Heart left ventricle (tissue), 13 donors: ENCODE data around the gene SLC2A9.

Experiments used
- POLR2A ChIP-seq, 2 donors: fragments of 450-650 bp; IDR thresholded peaks; one replicate each; pipeline ENCODE4 v1.6.1; 2017; ENCODE audit warnings: antibody characterized with exemption in 2 of 2, mild to moderate bottlenecking in 2 of 2, moderate library complexity in 2 of 2
- TF ChIP-seq, protein P1 (sequence below), 12 donors: fragments of 200-600 bp; sonication (generic) in 4 of 12; IDR thresholded peaks; one replicate each; pipeline versions ENCODE4 v1.5.0 to v1.8.0; 2018 to 2022; ENCODE audit warnings: antibody characterized with exemption in 12 of 12, mild to moderate bottlenecking in 5 of 12
- donor health status: ischemic (EF 13 %, LVEDD 7.1; RV severe dilation, severe dysfunction).
- donor health status: DM: no; HTN: yes; CAD: no.
- donor health status: DM: no; HTN: no; CAD: no.
- donor health status: ischemic (EF 25% LVEDD 6.9; RV normal size, moderate dysfunction).
- donor health status: ischemic (EF 25% LVEDD 5.7; RV mildly dilated, moderate dysfunction).
- donor health status: ischemic (EF 35%, LVEDD 5.7; RV mildly dilated, moderate dysfunction).
- donor health status: nonischemic (EF 11% LVEDD 7.7; RV severe dilation, severe dysfunction).
- donor health status: DM: yes; HTN: yes; CAD: no.
- donor health status: PGD.
- donor health status: ischemic (EF 29% LVEDD 5.4; RV normal size, mild dysfunction).
- donor health status: nonischemic (EF 23%, LVEDD 6.1; RV moderate dilation, normal function).

DNA sequence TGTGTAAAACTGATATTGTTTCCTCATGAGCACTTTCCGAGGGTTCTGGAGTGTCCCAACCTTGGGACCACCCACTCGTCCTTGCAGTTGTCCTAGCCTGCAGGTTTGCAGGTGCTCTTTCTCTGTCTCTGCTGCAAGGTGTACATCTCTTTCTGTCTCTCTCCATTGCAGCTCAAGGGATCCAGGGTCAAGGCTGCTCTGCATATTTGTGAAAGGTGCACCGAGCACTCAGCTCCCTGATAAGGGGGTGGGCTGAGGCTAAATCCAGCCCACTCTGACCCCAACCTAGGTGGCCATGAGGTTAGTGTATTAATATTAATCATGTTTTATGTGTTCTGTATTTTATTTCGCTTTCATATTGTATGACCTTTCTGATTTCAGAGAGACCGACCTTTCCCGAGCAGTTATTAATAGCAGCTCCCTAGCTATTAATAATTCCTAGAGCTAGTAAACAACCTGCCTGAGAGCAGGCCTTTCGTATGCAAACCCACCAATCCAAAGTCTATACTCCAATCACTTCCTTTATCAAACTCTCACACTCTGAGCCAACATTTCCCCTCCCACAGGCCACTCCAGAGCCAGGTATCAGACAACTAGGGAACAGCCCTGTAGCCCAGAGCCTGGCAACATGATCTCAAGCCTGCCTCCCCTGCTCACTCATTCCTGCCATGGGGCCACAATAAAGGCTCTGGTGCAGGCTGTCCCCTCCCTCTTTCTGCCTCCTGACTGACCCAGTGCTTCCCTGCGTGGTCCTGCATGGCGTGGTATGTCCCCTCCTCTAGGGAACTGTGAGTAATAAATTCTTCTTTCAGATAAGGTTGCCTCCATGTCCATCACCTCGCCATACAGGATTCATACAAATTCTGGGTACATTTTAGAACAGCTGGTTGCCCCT is 73.9 kb downstream of the SLC2A9 start:
- TF ChIP-seq, protein P1, sequence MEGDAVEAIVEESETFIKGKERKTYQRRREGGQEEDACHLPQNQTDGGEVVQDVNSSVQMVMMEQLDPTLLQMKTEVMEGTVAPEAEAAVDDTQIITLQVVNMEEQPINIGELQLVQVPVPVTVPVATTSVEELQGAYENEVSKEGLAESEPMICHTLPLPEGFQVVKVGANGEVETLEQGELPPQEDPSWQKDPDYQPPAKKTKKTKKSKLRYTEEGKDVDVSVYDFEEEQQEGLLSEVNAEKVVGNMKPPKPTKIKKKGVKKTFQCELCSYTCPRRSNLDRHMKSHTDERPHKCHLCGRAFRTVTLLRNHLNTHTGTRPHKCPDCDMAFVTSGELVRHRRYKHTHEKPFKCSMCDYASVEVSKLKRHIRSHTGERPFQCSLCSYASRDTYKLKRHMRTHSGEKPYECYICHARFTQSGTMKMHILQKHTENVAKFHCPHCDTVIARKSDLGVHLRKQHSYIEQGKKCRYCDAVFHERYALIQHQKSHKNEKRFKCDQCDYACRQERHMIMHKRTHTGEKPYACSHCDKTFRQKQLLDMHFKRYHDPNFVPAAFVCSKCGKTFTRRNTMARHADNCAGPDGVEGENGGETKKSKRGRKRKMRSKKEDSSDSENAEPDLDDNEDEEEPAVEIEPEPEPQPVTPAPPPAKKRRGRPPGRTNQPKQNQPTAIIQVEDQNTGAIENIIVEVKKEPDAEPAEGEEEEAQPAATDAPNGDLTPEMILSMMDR (IDR thresholded peaks at IDR 0.05), result no peak
- no peak for TF ChIP-seq POLR2A (IDR thresholded peaks at IDR 0.05)
